Measurements from ENCODE around the gene BRD2. TPM values are rescaled to one million over a fixed set of nuclear protein-coding genes. Genes with fewer than 3 reads are reported as not detected.

Gene BRD2
- total RNA-seq, 4 donors from 2014 or later: 62.5 to 108 (median 86.6) TPM

DNA sequence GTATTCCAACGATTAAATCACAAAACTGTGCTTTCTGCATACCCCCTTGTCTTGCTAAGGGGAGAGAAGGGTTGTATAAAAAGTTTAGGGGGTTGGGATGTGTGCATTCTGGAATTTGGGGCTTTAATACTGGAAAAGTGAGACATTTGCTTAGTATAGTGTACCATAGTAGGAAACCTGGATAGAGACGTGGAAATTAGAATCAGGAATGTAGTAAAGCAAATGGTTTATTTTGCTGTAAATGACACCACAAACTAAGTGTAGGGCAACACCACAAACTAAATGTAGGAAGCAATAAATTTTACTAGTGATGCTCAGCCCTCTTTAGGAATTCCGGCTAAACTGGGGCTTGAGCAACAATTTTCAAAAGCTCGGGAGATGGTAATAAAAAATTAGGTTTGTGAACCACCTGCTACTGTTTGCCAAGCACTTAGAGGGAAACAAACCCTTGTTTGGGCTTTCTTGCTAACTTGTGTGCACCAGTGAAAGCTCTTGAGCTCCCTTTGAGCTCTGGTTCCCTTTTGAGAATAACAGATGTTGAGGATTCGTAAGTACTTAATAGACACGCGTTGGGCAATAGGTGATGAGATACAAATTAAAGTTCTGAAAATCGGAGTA lies 13.8 kb downstream of the BRD2 start:
- Histone ChIP-seq H3K27ac (peak overlapping the region in 3 of 4 donors; percentile 42 to 59 (median 45)), H3K36me3 (peaks cover 6 to 51% of the 10 kb centered on the region in 2 donors), H3K4me3 (no peak overlapping the region), H3K9me3 (no peaks in the 10 kb centered on the region), H3K27me3 (no peaks in the 10 kb centered on the region), H3K4me1 (peaks cover 29 to 35% of the 10 kb centered on the region in 2 donors)
- ATAC-seq (no peak), DNase-seq (no peak)
- in situ Hi-C loops (cut with MboI; ENCODE audit: low sequenced_read_pairs in 4 of 4) (loop anchor here in 2 of 4 donors (10.0 to 25.0 kb wide), 2 partner anchors 95 to 97 kb away; no protein-coding TSS in a partner anchor), intact Hi-C loops (cut with DNase I; ENCODE audit: low total_unique reads) (no loop called here)
- no peak for TF ChIP-seq POLR2A (IDR thresholded peaks at IDR 0.05)
- TF ChIP-seq, protein P1, sequence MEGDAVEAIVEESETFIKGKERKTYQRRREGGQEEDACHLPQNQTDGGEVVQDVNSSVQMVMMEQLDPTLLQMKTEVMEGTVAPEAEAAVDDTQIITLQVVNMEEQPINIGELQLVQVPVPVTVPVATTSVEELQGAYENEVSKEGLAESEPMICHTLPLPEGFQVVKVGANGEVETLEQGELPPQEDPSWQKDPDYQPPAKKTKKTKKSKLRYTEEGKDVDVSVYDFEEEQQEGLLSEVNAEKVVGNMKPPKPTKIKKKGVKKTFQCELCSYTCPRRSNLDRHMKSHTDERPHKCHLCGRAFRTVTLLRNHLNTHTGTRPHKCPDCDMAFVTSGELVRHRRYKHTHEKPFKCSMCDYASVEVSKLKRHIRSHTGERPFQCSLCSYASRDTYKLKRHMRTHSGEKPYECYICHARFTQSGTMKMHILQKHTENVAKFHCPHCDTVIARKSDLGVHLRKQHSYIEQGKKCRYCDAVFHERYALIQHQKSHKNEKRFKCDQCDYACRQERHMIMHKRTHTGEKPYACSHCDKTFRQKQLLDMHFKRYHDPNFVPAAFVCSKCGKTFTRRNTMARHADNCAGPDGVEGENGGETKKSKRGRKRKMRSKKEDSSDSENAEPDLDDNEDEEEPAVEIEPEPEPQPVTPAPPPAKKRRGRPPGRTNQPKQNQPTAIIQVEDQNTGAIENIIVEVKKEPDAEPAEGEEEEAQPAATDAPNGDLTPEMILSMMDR (IDR thresholded peaks at IDR 0.05 in 4 of 5, conservative IDR thresholded peaks at IDR 0.05 in 1 of 5): no peak

DNA sequence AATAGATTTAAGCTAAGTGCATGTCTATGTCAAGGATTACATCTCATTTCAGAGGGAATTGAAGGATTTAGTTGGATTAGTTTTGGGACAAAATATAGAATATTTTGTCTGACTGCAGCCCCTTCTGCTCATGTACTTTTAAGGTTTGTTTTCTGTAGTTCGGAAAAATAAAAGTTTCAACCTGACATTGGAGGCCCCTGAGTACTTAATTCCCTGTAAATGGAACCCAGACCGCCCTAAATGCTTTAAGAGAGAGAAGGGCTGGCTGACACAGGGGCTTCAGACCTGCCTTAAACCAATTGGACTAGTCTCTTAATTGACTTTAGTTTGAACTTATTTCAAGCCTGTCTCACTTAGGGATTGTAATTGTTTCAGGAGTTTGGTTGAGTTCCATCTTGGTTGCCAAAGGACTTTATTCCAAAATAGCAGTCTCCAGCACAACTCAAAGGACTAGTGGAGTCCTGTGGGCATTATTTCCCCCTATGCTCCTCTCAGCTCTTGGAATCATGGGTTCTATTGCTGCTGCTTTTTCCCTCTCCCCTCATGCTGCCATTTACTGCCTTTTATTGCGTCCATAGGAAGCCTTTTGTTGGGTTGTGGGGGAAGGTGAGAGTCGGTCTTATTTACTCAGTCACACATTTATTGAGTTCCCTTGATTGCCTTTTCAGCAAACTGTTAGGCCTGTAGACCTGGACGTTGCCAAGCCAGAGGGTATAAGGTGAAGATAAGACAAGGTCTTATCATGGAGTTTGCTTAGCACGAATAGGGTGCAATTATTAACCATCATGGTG lies 14.5 kb downstream of the BRD2 start:
- Histone ChIP-seq H3K4me3 (no peak overlapping the region), H3K27ac (peak overlapping the region in 3 of 4 donors; percentile 42 to 59 (median 45)), H3K4me1 (peaks cover 29 to 30% of the 10 kb centered on the region in 2 donors), H3K36me3 (peaks cover 6 to 44% of the 10 kb centered on the region in 2 donors), H3K27me3 (no peaks in the 10 kb centered on the region), H3K9me3 (no peaks in the 10 kb centered on the region)
- in situ Hi-C loops (cut with MboI; ENCODE audit: low sequenced_read_pairs in 4 of 4) (loop anchor here in 2 of 4 donors (10.0 to 25.0 kb wide), 2 partner anchors 96 to 98 kb away; no protein-coding TSS in a partner anchor), intact Hi-C loops (cut with DNase I; ENCODE audit: low total_unique reads) (no loop called here)
- DNase-seq (no peak), ATAC-seq (no peak)
- no peak for TF ChIP-seq POLR2A (IDR thresholded peaks at IDR 0.05)
- TF ChIP-seq, protein P1 (IDR thresholded peaks at IDR 0.05 in 4 of 5, conservative IDR thresholded peaks at IDR 0.05 in 1 of 5): no peak

DNA sequence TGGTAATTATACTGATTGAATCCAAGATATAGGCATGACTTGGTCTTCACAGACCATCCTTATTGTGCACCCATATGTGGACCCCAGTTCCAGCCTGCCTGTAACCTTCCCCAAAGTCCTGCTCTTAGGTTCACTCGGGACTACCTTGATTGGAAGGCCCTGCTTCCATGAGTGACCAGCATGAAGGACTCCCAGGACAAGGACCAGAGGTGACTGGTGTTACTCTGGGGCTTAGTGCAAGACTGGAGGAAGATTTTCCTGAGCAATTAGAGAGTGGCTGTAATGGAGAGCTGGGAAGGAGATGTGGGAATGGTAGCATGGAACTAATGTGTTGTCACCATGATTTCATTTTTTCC lies 15.1 kb downstream of the BRD2 start:
- H3K4me1 ChIP-seq: peaks cover 26 to 29% of the 10 kb centered on the region in 2 donors
- H3K27me3 ChIP-seq: no peaks in the 10 kb centered on the region
- H3K9me3 ChIP-seq: no peaks in the 10 kb centered on the region
- no peak overlapping the region for H3K4me3 ChIP-seq
- peak overlapping the region in 3 of 4 donors; percentile 42 to 59 (median 45) for H3K27ac ChIP-seq
- TF ChIP-seq POLR2A (IDR thresholded peaks at IDR 0.05): no peak
- TF ChIP-seq, protein P1 (IDR thresholded peaks at IDR 0.05 in 4 of 5, conservative IDR thresholded peaks at IDR 0.05 in 1 of 5): no peak
- DNase-seq (no peak), ATAC-seq (no peak)
- in situ Hi-C loops (cut with MboI; ENCODE audit: low sequenced_read_pairs in 4 of 4) (loop anchor here in 2 of 4 donors (10.0 to 25.0 kb wide), 2 partner anchors 96 to 99 kb away; no protein-coding TSS in a partner anchor), intact Hi-C loops (cut with DNase I; ENCODE audit: low total_unique reads) (no loop called here)
- H3K36me3 ChIP-seq: peaks cover 6 to 39% of the 10 kb centered on the region in 2 donors

DNA sequence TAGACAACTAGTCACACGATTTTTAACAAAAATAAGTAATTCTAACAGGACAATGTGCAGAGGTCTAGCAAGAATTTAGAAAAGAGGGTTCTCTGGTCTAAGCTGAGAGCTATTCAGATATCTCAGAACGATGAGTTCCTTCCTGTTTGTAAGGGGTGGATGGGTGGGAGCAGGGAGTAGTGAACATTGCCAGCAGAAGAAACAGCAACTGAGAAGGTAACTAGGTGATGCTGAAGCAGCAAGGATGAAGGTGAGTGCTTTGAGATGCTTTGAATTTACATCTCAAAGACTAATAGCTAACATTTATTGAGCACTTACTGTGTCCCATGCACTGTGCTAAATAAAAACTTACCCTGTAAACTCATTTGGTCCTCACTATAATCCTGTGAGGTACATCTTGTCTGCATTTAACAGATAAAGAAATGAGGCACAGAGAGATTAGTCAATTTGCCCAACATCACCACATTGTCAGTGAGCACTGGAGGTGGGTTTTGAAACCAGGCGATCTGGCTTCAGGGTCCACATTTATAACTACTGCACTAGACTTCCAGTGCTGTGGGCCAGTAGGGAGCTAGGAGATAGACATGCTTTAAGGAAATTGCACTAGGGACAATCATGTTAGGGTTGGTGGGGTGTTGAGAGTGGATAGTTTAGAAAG lies 15.7 kb downstream of the BRD2 start:
- peaks cover 5 to 32% of the 10 kb centered on the region in 2 donors for H3K36me3 ChIP-seq
- no peaks in the 10 kb centered on the region for H3K9me3 ChIP-seq
- no peak for TF ChIP-seq POLR2A (IDR thresholded peaks at IDR 0.05)
- TF ChIP-seq, protein P1 (IDR thresholded peaks at IDR 0.05 in 4 of 5, conservative IDR thresholded peaks at IDR 0.05 in 1 of 5): no peak
- peaks cover 26 to 29% of the 10 kb centered on the region in 2 donors for H3K4me1 ChIP-seq
- peak; percentile 25 for ATAC-seq
- peak overlapping the region in 3 of 4 donors; percentile 42 to 59 (median 45) for H3K27ac ChIP-seq
- DNase-seq: no peak
- no peak overlapping the region for H3K4me3 ChIP-seq
- no peaks in the 10 kb centered on the region for H3K27me3 ChIP-seq
- in situ Hi-C loops (cut with MboI; ENCODE audit: low sequenced_read_pairs in 4 of 4) (loop anchor here in 2 of 4 donors (10.0 to 25.0 kb wide), 2 partner anchors 97 to 99 kb away; no protein-coding TSS in a partner anchor), intact Hi-C loops (cut with DNase I; ENCODE audit: low total_unique reads) (loop anchor here (1.0 to 2.0 kb wide), 3 partner anchors 31 to 89 kb away; partner anchors contain the start of gene HLA-DMA)
